ENCODE data around the gene KDELR3.

Gene KDELR3

GRCh38 chr22:38440747-38441350, 27.0 kb upstream of the KDELR3 start:
- no peak for DNase-seq

GRCh38 chr22:38441620-38442287, 26.1 kb upstream of the KDELR3 start:
- DNase-seq: no peak

GRCh38 chr22:38442967-38443627, 24.8 kb upstream of the KDELR3 start:
- no peak for DNase-seq

GRCh38 chr22:38443628-38444521, 24.0 kb upstream of the KDELR3 start:
- no peak for DNase-seq

- DNase-seq: no peak
Observed at GRCh38 chr22:38444783-38445182, 23.1 kb upstream of the KDELR3 start.

- no peak for DNase-seq
Observed at GRCh38 chr22:38446018-38446601, 21.8 kb upstream of the KDELR3 start.

- DNase-seq: no peak
Observed at GRCh38 chr22:38448945-38449745, 18.8 kb upstream of the KDELR3 start.

- DNase-seq: no peak
Observed at GRCh38 chr22:38449776-38450175, 18.1 kb upstream of the KDELR3 start.

- DNase-seq: no peak
Observed at GRCh38 chr22:38450234-38450797, 17.6 kb upstream of the KDELR3 start.

- no peak for DNase-seq
Observed at GRCh38 chr22:38451404-38451803, 16.5 kb upstream of the KDELR3 start.

- DNase-seq: no peak
Observed at GRCh38 chr22:38451864-38452263, 16.0 kb upstream of the KDELR3 start.

GRCh38 chr22:38452373-38453065, 15.4 kb upstream of the KDELR3 start:
- no peak for DNase-seq

GRCh38 chr22:38453066-38453672, 14.7 kb upstream of the KDELR3 start:
- DNase-seq: no peak

- DNase-seq: no peak
Observed at GRCh38 chr22:38453996-38454352, 13.9 kb upstream of the KDELR3 start.

- no peak for DNase-seq
Observed at GRCh38 chr22:38454353-38455075, 13.4 kb upstream of the KDELR3 start.

- no peak for DNase-seq
Observed at GRCh38 chr22:38455076-38455529, 12.8 kb upstream of the KDELR3 start, which contains the start of gene KCNJ4. KCNJ4 (minus strand) TSS chr22:38455199; CDS start chr22:38428132, 27,067 bp downstream.

- peak; percentile 33 for DNase-seq
Observed at GRCh38 chr22:38455530-38456271, 12.2 kb upstream of the KDELR3 start.

- no peak for DNase-seq
Observed at GRCh38 chr22:38456272-38456835, 11.5 kb upstream of the KDELR3 start.
